HepG2 (cell line): ENCODE results near the gene UNC13D. TPM values are rescaled to one million over a fixed set of nuclear protein-coding genes. Genes with fewer than 3 reads are reported as not detected.

ENCODE experiments used
- AHDC1 ChIP-seq: sonication (generic); formaldehyde crosslinking; IDR thresholded peaks from 2 replicates; pipeline ENCODE4 v1.5.1; 2020; ENCODE audit warnings: mild to moderate bottlenecking, missing genetic modification reagents, borderline replicate concordance
- ARID2 ChIP-seq: sonication (generic); formaldehyde crosslinking; IDR thresholded peaks from 2 replicates; pipeline ENCODE4 v1.8.1; 2022; ENCODE audit warnings: mild to moderate bottlenecking, missing genetic modification reagents, borderline replicate concordance
- KDM4B ChIP-seq: sonication (generic); formaldehyde crosslinking; IDR thresholded peaks from 2 replicates; pipeline ENCODE4 v1.4.0; 2020; ENCODE audit warnings: missing genetic modification reagents
- MAZ ChIP-seq, 2 experiments: sonication (generic) in 1 of 2; formaldehyde crosslinking in 1 of 2; IDR thresholded peaks; 2 replicates each; pipeline versions ENCODE4 v1.5.0 to v1.6.1; 2012 to 2020; ENCODE audit warnings: low read depth in 2 of 2, mild to moderate bottlenecking in 2 of 2, borderline replicate concordance in 1 of 2, improper control_type of control experiment in 1 of 2, low read length in 1 of 2, missing genetic modification reagents in 1 of 2, moderate library complexity in 1 of 2
- MBD4 ChIP-seq: IDR thresholded peaks from 2 replicates; pipeline ENCODE4 v1.6.1; 2012; ENCODE audit warnings: low read length, inconsistent platforms, borderline replicate concordance
- MXD1 ChIP-seq: sonication (generic); formaldehyde crosslinking; IDR thresholded peaks from 2 replicates; pipeline ENCODE4 v1.4.0; 2020; ENCODE audit warnings: mild to moderate bottlenecking, missing genetic modification reagents
- PATZ1 ChIP-seq: sonication (generic); formaldehyde crosslinking; IDR thresholded peaks from 2 replicates; pipeline ENCODE4 v1.4.0; 2020; ENCODE audit warnings: missing genetic modification reagents
- SMYD3 ChIP-seq: sonication (generic); formaldehyde crosslinking; IDR thresholded peaks from 2 replicates; pipeline ENCODE4 v1.8.1; 2023; ENCODE audit warnings: mild to moderate bottlenecking, missing genetic modification reagents
- TFAP4 ChIP-seq: sonication (generic); IDR thresholded peaks from 2 replicates; pipeline ENCODE4 v1.6.1; 2016; ENCODE audit warnings: low read depth, borderline replicate concordance
- TFDP1 ChIP-seq: IDR thresholded peaks from 2 replicates; pipeline ENCODE4 v1.6.1; 2016; ENCODE audit warnings: missing compliant biosample characterization, missing genetic modification reagents, borderline replicate concordance
- ZHX1 ChIP-seq: sonication (generic); formaldehyde crosslinking; IDR thresholded peaks from 2 replicates; pipeline ENCODE4 v1.8.1; 2022; ENCODE audit warnings: low read depth, mild to moderate bottlenecking, missing genetic modification reagents
- ZNF343 ChIP-seq: sonication (generic); formaldehyde crosslinking; IDR thresholded peaks from 2 replicates; pipeline ENCODE4 v1.4.0; 2020; ENCODE audit warnings: mild to moderate bottlenecking, missing genetic modification reagents
- ZNF530 ChIP-seq: sonication (generic); formaldehyde crosslinking; IDR thresholded peaks from 2 replicates; pipeline ENCODE4 v1.5.0; 2020; ENCODE audit warnings: low read depth, mild to moderate bottlenecking, missing genetic modification reagents
- polyA plus RNA-seq, 8 experiments: library from polyadenylated mRNA; depleted of rRNA in 3 of 8; stranded (reverse) in 7 of 8; unstranded in 1 of 8; fragments of >200 nt; fragmentation: Illumina TruSeq in 4 of 8; extraction: Trizol in 4 of 8; gene quantifications; 2 replicates each; pipeline versions ENCODE4 v1.2.1 to v1.2.3, GENCODE V29; 2011 to 2016; ENCODE audit warnings: low read depth in 4 of 8, missing spikeins in 1 of 8, mixed read lengths in 1 of 8; ENCODE audit not compliant: insufficient read depth in 1 of 8
- total RNA-seq, 5 experiments: library from RNA; depleted of rRNA; stranded (reverse); fragments of >200 nt; fragmentation: Illumina TruSeq; extraction: Trizol; gene quantifications; 2 replicates each; pipeline ENCODE4 v1.2.3, GENCODE V29; 2016; ENCODE audit warnings: low read depth in 1 of 5

UNC13D gene
- total and polyA plus RNA-seq, 2 of the 13 experiments (the other 11 are each of a cell fraction or from before 2014, with no cell fraction given): 29.7 to 42.7 TPM

- TF ChIP-seq TFAP4 (peak; percentile 43; the same call in 1 of the 2 replicates), ZHX1 (CRISPR knock-in tag) (no peak), KDM4B (CRISPR knock-in tag) (0 out of 2 replicates have a peak, but pooled peaks have one; percentile 17), MBD4 (no peak), ARID2 (CRISPR knock-in tag) (0 out of 2 replicates have a peak, but pooled peaks have one; percentile 20), MXD1 (no peak), AHDC1 (CRISPR knock-in tag) (no peak), ZNF343 (0 out of 2 replicates have a peak, but pooled peaks have one; percentile 13), MAZ (IDR thresholded peaks at IDR 0.05; ENCODE audit: borderline replicate concordance, low read depth, low read length) (peak; percentile 10; the same call in 1 of the 2 replicates), MAZ (CRISPR knock-in tag; IDR thresholded peaks at IDR 0.05; ENCODE audit: low read depth) (peak; percentile 17; the same call in 1 of the 2 replicates), PATZ1 (peak; percentile 90), TFDP1 (CRISPR knock-in tag) (0 out of 2 replicates have a peak, but pooled peaks have one; percentile 11), ZNF530 (no peak), SMYD3 (CRISPR knock-in tag) (no peak)
These were observed 390 bp upstream of the UNC13D start (continued) for GRCh38 chr17:75844530-75845057.
